GM18507 (cell line): Measurements from ENCODE around the gene UBN1.

Experiments used
- DNase-seq: peaks from one replicate; pipeline ENCODE4 v3.0.0; 2011; ENCODE audit warnings: low read depth; ENCODE audit not compliant: insufficient read length; ENCODE audit errors: extremely low spot score
- FAIRE-seq: peaks from 2 replicates; lab custom pipeline; 2011; peaks lifted over from hg19 to GRCh38; lab: Jason Lieb, UNC

The UBN1 gene

DNA sequence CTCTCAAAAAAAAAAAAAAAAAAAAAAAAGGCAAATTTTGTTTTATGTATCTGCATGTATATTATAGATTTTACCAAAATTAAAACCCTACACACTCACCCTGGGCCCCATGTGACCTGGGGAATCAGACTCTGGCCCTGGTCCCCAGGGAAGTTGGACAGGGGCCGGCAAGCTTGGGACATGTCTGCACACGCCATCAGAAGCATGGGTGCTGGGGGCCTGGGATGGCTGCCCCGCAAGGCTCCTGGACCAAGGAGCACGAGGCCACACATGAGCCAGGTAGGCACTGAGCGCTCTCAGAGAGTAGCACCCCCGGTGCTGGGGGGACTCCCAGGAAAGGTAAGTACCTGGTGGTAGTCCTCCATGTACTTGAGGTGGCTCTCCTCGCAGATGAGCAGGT, 50.0 kb downstream of the UBN1 start:
- FAIRE-seq (no peak), DNase-seq (no peak)

DNA sequence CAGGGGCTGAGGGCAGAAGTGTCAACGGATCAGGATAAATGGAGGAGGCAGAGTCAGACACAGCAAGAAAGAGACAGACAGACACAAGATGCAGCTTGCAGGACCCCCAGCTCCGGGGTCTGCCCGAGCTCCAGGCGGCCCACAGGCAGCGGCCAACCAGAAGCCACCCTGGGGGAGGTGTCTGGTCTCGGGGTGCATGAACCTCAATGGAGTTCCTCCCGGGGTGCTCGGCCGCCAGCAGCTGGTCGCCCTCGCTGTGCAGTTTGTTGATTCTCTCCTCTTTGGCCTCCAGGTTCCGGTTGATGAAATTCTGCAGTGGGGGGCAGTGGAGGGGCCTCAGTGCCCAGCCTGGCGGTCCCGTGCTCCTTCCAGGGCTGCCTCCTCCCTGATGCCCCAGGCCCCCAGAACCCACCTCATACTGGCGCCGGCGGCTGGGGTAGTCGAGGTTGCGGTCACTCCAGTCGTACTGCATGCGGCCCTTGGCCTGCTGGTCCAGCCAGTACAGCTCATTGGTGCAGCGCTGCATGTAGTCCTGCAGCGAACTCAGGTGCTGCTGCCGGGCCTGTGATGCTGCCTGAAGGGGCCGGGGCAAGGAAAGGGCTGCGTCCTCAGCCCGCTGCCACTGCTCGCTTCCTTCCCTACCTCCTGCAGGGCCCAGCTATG, 51.7 kb downstream of the UBN1 start:
- FAIRE-seq, result no peak

DNA sequence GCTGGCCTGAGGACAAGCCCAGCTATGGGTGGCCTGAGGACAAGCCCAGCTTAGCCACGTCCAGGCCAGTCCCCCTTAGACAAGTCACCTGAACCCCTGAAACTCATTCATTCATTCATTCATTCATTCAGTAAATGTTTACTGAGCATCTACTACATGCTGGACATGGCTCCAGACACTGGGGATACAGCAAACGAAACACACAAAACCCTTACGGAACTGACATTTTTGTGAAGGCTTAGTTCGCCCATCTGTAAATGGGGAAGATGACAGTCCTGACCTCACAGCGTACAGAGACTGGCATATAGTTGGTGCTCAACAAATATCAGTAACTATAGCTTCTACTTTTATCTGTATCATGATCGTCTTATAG, 52.2 kb downstream of the UBN1 start:
- no peak for FAIRE-seq
- no peak for DNase-seq

More for the DNA sequence above, 51.7 kb downstream of the UBN1 start:
- no peak for DNase-seq

DNA sequence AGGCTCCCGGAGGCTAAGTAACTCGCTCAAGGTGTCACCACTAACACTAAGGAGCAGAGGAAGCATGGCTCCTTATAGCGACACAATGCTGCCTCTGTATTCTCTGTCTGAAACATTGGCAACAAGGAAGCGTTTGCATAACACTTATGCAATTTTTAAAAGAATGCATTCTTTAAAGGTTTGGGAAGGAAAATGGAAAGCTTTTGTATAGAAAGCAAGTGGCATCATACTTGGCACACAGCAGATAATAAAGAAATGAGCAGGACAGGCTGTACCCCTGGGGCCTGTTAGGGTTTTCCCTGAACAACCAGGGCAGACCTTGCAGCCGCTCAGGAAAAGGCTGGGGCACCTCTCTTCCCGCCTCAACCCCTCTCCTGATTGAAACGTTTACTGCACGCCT, 52.8 kb downstream of the UBN1 start:
- DNase-seq, result no peak
- no peak for FAIRE-seq

DNA sequence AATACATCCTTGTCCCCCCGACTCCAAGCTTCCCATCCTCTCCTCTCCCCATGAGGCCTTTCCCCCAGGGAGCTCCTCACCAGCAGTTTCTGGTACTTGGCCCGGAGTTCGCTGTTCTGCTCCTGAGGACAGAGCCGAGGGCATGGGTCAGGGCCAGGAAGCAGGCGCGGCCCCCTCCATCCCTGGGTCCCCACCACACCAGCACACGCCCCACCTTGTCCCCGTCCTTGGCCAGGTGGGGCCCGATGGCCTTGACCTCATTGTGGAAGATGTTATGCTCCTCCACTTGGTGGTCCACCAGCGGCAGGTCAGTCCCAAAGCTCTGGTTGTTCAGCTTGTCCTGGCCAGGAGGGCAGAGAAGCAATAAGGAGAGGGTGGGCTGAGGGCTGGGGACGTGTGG, 53.5 kb downstream of the UBN1 start:
- DNase-seq (no peak), FAIRE-seq (no peak)

DNA sequence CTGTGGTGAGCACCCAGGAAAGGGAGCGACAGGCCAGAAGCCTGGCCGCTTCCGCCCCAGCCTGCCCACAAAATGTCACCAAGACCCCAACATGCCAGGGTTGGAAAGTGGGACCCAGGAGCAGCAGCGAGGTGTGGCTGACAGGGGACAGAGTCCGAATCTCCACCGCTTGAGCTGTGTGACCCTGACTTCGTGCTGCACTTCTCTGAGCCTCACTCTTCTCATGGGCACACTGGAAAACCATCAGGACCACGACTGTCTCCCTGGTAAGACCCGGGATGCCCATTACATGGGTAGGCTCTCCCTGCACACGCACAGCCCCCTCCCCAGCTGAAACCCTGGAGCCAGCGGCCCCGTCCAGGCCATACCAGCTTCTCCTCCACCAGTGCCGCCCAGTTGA, 54.8 kb downstream of the UBN1 start:
- no peak for DNase-seq

DNA sequence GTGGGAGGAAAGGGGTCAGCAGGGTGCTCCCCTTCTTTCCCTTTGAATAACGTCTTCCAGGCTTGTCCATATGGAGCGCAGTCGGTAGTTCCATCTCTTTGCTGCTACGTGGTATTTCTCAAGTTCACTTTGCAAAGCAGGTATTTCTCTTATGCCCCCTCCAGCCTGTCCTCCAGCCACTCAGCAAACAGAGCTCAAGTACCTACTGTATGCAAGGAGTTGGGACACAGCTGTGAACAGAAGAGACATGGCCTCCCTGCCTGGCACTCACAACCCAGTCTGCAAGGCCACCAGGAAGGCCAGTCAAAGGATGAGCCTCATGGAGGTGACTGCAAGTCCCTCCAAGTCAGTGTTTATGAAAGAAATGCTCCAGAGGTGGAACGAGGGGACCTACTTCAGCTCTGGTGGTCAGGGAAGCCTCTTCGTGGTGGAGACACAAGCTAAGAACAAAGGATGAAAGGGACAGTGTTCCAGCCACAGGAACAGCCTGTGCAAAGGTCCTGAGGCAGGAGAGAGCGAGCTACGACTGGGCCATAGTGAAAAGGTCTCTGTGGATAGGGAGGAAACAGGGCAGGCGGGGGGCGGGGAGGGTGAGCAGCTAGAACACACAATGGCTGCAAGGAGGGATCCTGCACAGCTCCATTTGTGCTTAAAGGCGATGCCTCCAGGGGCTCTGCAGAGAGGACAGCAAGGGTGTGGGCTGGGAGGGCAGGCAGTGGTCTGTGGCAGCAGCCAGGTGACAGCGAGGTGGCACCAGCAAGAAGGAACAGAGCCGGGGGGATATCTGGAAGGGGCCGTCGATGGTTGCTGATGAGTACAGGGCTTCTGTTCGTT, 57.0 kb downstream of the UBN1 start:
- DNase-seq (no peak), FAIRE-seq (no peak)

More for the DNA sequence above, 54.8 kb downstream of the UBN1 start:
- FAIRE-seq, result no peak

DNA sequence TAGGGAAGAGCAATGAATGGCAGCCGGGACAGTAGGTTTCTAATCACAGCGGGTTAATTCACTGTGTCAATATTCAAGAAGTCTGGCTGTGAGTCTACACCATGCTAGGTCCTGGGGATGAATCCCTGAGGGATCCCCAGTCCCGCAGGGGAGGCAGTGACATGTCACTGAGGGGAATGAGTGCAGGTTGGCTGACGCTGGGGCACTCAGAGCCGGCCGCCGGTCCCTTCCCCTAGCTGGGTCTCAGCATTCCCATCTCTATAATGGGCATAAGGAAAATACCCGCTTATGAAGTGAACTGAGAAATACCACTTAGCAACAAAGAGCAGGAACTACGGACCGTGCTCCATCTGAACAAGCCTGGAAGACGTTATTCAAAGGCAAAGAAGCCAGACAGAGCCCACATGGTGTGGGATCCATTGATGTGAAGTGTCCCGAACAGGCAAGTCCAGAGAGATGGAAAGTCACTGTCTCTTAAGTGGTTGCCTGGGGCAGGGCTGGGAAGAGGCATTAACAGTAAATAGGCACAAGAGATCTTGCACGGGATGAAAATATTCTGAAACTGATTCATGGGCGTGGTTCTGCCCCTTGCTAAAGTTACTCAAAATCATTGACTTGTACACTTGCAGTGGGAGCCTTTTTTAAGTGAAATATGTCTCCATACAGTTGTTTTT, 57.8 kb downstream of the UBN1 start:
- FAIRE-seq (no peak), DNase-seq (no peak)

DNA sequence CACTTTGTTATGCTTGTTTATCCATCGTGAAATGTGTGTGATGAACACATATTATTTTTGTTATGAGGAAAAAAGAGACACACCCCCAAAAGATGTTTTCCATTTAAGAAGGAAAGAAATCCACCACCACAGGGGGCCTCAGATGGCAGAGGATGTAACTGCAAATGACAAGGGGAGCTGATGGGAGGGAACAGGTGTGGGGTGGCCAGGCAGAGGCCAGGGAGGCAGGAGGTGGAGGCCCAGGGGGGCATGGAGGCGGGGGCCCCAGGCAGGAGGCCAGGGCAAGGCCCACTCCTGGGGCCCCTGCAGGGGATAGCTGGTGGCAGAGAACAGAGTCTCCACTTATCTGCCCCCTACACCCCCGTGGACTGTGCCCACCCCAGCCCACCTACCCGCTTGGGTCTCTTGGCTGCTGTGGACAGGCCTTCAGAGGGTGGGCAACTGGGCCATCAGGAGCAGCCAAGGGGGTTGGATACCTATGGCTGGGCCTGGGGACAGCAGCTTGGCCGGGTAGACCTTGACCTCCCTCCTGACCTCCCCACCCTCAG, 61.6 kb downstream of the UBN1 start:
- no peak for DNase-seq
- FAIRE-seq, result no peak

DNA sequence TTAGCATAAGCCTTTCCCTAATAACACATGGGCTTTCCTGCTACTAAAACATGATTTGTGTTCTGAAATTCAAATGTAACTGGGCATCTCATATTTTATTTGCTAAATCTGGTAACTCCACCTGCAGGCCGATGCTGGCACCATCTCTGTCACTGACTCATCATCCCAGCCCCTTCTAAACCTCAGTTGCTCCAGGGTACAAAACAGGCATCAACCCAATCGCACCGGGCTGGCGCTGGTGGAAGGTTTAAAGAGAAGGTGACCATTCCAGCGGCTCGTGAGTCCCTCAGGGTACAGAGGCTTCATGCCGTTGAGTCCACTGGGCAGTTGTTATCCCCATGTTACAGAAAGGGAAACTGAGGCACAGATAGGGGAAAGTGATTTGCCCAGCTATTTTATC, 62.5 kb downstream of the UBN1 start:
- FAIRE-seq (no peak), DNase-seq (no peak)

DNA sequence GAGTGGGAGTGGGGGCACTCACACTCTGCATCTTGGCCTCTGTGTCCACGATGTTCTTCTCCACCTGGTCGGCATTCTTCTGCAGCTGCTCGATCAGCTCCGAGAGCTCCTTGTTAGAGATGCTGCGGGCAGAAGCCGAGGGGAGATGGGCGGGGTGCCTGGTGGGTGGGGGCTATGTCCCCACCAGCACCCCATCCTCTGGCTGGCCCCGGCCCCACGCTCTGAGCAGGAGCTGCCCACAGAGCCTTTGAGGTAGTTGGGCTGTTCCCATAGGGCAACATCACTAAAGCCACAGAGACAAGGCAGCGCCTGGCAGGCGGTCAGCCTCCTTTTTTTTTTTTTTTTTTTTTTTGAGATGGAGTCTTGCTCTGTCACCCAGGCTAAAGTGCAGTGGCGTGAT, 63.5 kb downstream of the UBN1 start:
- FAIRE-seq, result no peak
- no peak for DNase-seq

DNA sequence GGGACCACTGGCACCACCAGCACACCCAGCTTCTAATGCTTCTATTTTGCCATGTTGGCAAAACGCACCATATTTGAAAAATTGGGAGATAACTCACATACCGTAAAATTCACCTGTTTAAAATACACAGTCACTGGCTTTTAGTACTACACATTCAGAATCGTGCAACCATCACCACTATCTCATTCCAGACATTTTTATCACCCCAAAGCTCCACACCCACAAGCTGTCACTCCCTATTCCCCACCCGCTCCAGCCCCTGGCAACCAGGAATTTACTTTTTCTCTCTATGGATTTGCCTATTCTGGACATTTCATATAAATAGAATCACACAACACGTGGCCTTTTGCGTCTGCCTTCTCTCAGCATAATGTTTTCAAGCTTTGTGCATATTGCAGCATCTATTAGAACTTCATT, 64.7 kb downstream of the UBN1 start:
- FAIRE-seq (no peak), DNase-seq (no peak)

DNA sequence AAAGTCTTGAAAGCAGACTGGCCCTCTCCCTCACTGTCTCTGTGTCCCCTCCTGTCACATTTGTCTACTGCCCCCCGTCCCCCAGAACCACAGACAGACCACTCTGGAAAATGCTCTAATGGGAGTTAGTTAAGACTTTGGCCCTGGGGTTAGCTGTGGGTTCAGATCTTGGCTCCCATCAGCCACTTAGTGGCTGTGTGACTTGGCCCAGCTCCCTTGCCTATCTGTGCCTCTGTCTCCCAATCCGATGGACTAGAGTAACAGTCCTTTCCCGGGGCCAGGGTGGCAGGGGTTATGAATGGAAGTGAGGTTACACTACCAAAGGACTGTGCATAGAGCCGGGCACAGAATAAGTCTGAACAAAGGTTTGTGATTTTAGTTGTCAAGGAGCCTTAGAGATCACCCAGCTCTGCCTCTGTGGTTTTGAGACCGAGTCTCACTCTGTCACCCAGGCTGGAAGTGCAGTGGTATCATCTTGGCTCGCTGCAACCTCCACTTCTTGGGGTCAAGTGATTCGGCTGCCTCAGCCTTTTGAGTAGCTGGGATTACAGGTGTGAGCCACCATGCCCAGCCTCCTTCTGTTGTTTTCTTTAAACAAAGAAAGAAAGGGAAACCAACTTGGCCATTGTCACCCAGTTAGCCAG, 66.0 kb downstream of the UBN1 start:
- FAIRE-seq, result no peak
- no peak for DNase-seq

DNA sequence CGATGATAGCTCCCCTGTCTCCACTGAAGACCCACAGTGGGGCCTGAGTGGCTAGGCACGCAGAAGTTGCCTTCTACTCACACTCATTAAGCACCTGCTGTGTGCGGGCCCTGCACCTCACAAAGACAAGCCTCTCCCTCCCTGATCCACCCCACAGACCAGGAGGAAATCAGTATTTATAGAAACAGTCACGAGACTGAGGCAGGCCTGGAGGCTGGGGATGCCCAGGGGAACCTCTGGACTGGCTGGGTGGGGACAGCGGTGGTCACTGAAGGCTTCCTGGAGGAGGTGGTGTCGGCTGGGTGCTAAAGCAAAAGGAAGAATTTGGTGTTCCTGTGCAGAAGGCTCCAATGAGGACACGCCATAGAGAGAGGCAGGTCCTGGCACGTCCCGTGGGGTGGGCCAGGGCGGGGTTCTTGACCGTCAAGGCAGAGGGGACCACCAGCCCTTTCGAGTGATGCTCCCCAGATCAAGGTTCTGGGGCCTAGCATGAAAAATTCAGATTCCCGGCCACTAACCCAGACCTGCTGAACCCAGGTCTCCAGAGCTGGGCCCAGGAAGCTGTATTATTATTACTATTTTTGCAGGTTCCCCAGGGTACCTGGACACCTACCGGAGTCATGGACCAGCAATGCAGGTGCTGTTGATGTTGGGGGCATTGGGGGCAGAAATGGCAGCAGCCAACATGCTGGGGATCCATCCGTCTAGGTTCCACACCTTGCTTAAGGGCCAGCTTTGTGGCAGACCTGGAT, 66.7 kb downstream of the UBN1 start:
- FAIRE-seq, result no peak
- no peak for DNase-seq

DNA sequence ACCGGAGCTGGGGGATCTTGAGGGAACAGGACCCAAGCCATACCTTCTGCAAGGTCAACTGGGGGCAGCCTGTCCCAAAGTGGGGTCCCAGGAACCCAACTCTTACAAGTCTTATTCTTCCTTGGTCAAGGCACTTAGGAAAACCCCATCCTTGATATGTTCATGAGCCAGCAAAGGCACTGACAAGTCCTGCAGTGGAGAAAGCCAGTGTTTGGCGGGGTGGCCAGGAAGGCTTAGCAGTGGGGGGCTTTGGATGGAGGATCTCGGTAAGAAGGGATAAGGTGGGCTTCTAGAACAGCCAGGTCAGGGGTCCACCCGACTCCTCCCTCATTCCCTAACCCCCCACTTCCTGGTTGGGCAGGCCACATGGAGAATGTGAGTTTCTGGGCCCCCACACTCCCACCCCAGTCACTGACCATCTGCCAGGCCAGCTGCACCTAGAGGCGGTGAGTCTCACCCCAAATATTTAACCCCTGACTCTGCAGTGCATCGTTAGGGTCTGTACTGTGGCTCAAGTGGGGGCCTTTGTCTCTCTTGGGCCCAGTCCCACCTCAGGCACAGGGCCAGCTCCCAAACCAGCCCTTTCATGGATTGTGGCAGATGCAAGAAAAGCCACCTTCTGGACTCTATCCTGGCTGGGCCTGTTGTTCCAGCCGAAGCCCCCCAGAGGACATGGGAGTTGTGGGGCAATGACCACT, 67.4 kb downstream of the UBN1 start:
- FAIRE-seq (no peak), DNase-seq (no peak)

DNA sequence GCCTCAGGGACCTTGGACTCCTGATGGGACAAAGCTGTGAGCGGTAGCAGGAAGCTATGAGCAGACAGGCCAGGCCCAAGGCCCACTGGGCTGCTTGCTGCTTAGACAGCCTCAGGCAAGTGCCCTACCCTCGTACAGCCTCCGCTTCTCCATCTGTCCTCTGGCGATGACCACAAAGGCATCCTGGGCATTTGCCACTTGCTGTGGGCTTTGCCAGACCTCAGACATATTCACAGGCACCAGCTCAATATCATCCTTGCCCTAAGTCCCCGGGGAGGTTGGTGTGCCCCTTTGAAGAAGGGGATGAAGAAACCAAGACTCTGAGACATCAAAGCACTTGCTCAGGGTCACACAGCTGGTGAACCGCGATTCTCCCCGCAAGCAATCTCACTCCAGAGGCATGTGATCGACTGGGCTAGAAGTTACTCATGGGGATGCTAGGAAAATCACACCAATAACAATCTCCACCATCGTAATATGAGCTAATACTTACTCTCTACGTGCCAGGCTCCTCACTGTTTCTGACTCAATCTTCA, 68.0 kb downstream of the UBN1 start:
- FAIRE-seq (no peak), DNase-seq (no peak)

DNA sequence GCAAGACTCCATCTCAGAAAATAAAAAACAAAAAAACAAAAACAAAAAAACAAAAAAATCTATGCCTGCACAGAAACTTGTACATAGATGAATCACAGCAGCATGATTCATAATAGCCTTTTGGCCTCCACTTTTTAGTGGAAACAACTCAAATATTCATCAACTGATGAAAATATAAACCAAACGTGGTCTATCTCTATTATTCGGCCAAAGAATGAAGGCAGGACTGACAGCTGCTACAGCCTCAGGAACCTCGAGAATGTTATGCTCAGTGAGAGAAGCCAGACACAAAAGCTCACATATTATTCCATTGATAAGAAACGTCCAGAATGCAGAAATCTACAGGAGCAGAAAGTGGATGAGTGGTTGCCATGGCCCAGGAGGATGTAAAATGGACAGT, 69.8 kb downstream of the UBN1 start:
- DNase-seq, result no peak
- FAIRE-seq, result no peak

DNA sequence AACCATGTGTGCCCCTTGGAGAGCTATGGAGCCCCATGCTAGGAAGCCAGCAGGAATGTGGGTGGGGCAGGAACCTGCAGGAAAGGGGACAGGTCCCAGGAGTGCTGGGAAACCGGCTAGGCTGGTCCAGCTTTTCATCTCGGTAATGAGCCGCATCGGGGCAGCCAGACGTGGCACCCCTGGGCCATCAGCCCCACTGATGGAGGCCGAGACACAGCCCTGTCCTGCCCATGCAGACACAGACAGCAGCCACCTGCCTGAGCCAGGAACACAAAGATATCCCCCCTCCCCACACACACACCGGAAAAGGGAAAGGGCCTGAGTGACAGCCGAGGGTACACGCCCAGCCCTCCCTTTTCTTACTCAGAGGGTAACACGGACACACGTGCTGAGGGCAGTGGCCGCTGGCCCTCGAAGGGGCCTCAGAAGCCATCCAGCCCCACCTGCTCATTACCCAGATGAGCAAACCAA, 71.5 kb downstream of the UBN1 start:
- no peak for FAIRE-seq
- DNase-seq, result no peak
